ENCODE data around the gene MS4A15.
"Not testable (repeated sequence)": the region's sequence is repeated elsewhere in the genome, so short reads cannot be mapped to it uniquely, and the experiment has no call there.

The MS4A15 gene

GRCh38 chr11:60757231-60757800 is 649 bp downstream of the MS4A15 start:
- DNase-seq, result no peak

GRCh38 chr11:60758671-60759070 is 2.0 kb downstream of the MS4A15 start:
- not testable (repeated sequence) for DNase-seq

- DNase-seq, result not testable (repeated sequence)
These were observed 3.0 kb downstream of the MS4A15 start for GRCh38 chr11:60759438-60760225.

GRCh38 chr11:60761436-60762190 is 4.9 kb downstream of the MS4A15 start:
- DNase-seq, result no peak

GRCh38 chr11:60762851-60763691 is 6.4 kb downstream of the MS4A15 start:
- no peak for DNase-seq

GRCh38 chr11:60763692-60764369 is 7.2 kb downstream of the MS4A15 start:
- no peak for DNase-seq

- no peak for DNase-seq
These were observed 8.2 kb downstream of the MS4A15 start for GRCh38 chr11:60764879-60765278.

- DNase-seq, result no peak
These were observed 8.7 kb downstream of the MS4A15 start for GRCh38 chr11:60765355-60765754.

- no peak for DNase-seq
These were observed 9.9 kb downstream of the MS4A15 start for GRCh38 chr11:60766547-60766946.

- no peak for DNase-seq
These were observed 10.7 kb downstream of the MS4A15 start for GRCh38 chr11:60767388-60767811.

GRCh38 chr11:60768202-60768601 is 11.5 kb downstream of the MS4A15 start:
- no peak for DNase-seq

- no peak for DNase-seq
These were observed 12.6 kb downstream of the MS4A15 start for GRCh38 chr11:60769273-60769672.

- no peak for DNase-seq
These were observed 13.1 kb downstream of the MS4A15 start for GRCh38 chr11:60769811-60770210.

GRCh38 chr11:60771146-60771545 is 14.5 kb downstream of the MS4A15 start:
- DNase-seq, result no peak

GRCh38 chr11:60771879-60772525 is 15.3 kb downstream of the MS4A15 start:
- DNase-seq, result no peak

GRCh38 chr11:60772666-60773065 is 16.0 kb downstream of the MS4A15 start:
- no peak for DNase-seq

GRCh38 chr11:60774726-60775125 is 18.1 kb downstream of the MS4A15 start:
- DNase-seq, result no peak

- peak; percentile 82 for DNase-seq
These were observed 18.8 kb downstream of the MS4A15 start for GRCh38 chr11:60775420-60775961.

GRCh38 chr11:60776167-60776566 is 19.5 kb downstream of the MS4A15 start:
- no peak for DNase-seq

- DNase-seq, result no peak
These were observed 20.4 kb downstream of the MS4A15 start for GRCh38 chr11:60777106-60777505.

GRCh38 chr11:60777572-60777971 is 20.9 kb downstream of the MS4A15 start:
- no peak for DNase-seq

Data from CD4-positive, alpha-beta T cell treated with Interleukin-12 subunit alpha and Interleukin-12 subunit beta, for 1 hour (primary cell).